Measurements from ENCODE around the gene FANCF.
A peak's percentile ranks its signal among the peaks of the same experiment; 100 is the strongest.
"Not testable (repeated sequence)": the region's sequence is repeated elsewhere in the genome, so short reads cannot be mapped to it uniquely, and the experiment has no call there.

Gene FANCF

GRCh38 chr11:22625448-22626287 lies at the start of gene FANCF:
TSS of gene FANCF (minus strand) at chr11:22625823. CDS start at chr11:22625810, 13 bp downstream.
- peak; percentile 98 for DNase-seq

- no peak for DNase-seq
These were observed 49.1 kb upstream of the FANCF start for GRCh38 chr11:22674470-22675439.

- no peak for DNase-seq
These were observed 46.1 kb upstream of the FANCF start for GRCh38 chr11:22671751-22672150.

GRCh38 chr11:22670830-22671229 lies 45.2 kb upstream of the FANCF start:
- no peak for DNase-seq

GRCh38 chr11:22669368-22669767 lies 43.7 kb upstream of the FANCF start:
- no peak for DNase-seq

- DNase-seq, result peak; percentile 70
These were observed 42.6 kb upstream of the FANCF start for GRCh38 chr11:22668005-22668796.

GRCh38 chr11:22666688-22667439 lies 41.2 kb upstream of the FANCF start:
- DNase-seq, result no peak

GRCh38 chr11:22666325-22666687 lies 40.7 kb upstream of the FANCF start, which contains the start of gene GAS2:
TSS of gene GAS2 (plus strand) at chr11:22666611. CDS start at chr11:22674870, 8,259 bp downstream.
- DNase-seq, result no peak

GRCh38 chr11:22659783-22660182 lies 34.2 kb upstream of the FANCF start:
- no peak for DNase-seq

GRCh38 chr11:22657101-22657694 lies 31.6 kb upstream of the FANCF start:
- peak; percentile 18 for DNase-seq

- DNase-seq, result no peak
These were observed 30.5 kb upstream of the FANCF start for GRCh38 chr11:22656130-22656529.

GRCh38 chr11:22652346-22652745 lies 26.7 kb upstream of the FANCF start:
- not testable (repeated sequence) for DNase-seq

GRCh38 chr11:22641559-22641958 lies 15.9 kb upstream of the FANCF start:
- no peak for DNase-seq

- DNase-seq, result no peak
These were observed 15.2 kb upstream of the FANCF start for GRCh38 chr11:22640862-22641261.

GRCh38 chr11:22635689-22636088 lies 10.1 kb upstream of the FANCF start:
- no peak for DNase-seq

- DNase-seq, result peak; percentile 91
These were observed 9.4 kb upstream of the FANCF start for GRCh38 chr11:22634897-22635629.

GRCh38 chr11:22633354-22633902 lies 7.8 kb upstream of the FANCF start:
- DNase-seq, result peak; percentile 12

GRCh38 chr11:22627421-22627820 lies 1.8 kb upstream of the FANCF start:
- no peak for DNase-seq

GRCh38 chr11:22626573-22627239 lies 1.1 kb upstream of the FANCF start:
- no peak for DNase-seq
